ENCODE data around the gene PXDN.

PXDN gene

DNA sequence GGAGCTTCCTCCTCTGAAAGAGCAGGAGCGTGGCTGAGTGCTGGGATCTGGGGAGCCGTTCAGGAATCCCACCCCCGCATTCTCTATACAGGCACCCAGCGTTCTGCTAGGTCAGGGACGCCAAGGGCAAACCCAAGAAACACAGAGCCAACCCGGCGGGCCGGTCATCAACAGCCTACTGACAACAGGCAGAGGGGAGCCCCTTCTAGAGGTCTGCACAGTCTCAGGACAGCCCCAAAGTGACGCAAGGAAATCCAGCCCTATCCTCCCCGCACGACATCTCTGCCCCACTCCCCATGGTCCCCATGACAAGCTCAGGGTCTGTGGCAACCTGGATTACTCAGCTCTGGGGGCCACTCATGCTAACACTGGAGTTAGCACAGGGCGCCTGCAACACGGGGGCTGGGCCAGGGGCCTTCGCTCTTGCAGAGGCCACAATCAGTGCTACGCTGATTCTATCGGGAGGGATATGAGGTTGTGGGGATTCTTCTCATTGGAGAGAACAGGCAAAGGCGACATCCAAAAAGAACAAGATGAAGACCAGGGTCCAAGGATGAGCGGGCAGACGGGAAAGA lies 81.6 kb downstream of the PXDN start:
- no peak overlapping the region for H3K9ac ChIP-seq (ENCODE audit: low read depth, low read length, poor library complexity, severe bottlenecking)
- no peak overlapping the region for H3K4me2 ChIP-seq (ENCODE audit: low read depth, low read length, poor library complexity, severe bottlenecking)
- no peaks in the 10 kb centered on the region for H4K20me1 ChIP-seq (ENCODE audit: insufficient read depth, low read length, poor library complexity, severe bottlenecking)
- H3F3A ChIP-seq (ENCODE audit: low read depth), result no peaks in the 10 kb centered on the region
- H3K27me3 ChIP-seq (ENCODE audit: insufficient read depth, low read length, poor library complexity, severe bottlenecking), result no peaks in the 10 kb centered on the region
- no peaks in the 10 kb centered on the region for H3K9me3 ChIP-seq (ENCODE audit: insufficient read depth, low read depth, low read length)
- TF ChIP-seq, protein P1, sequence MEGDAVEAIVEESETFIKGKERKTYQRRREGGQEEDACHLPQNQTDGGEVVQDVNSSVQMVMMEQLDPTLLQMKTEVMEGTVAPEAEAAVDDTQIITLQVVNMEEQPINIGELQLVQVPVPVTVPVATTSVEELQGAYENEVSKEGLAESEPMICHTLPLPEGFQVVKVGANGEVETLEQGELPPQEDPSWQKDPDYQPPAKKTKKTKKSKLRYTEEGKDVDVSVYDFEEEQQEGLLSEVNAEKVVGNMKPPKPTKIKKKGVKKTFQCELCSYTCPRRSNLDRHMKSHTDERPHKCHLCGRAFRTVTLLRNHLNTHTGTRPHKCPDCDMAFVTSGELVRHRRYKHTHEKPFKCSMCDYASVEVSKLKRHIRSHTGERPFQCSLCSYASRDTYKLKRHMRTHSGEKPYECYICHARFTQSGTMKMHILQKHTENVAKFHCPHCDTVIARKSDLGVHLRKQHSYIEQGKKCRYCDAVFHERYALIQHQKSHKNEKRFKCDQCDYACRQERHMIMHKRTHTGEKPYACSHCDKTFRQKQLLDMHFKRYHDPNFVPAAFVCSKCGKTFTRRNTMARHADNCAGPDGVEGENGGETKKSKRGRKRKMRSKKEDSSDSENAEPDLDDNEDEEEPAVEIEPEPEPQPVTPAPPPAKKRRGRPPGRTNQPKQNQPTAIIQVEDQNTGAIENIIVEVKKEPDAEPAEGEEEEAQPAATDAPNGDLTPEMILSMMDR (conservative IDR thresholded peaks at IDR 0.05; ENCODE audit: low read length), result no peak
- TF ChIP-seq EZH2phosphoT487 (IDR thresholded peaks at IDR 0.05; ENCODE audit: borderline replicate concordance), result no peak
- no peaks in the 10 kb centered on the region for H3K79me2 ChIP-seq (ENCODE audit: insufficient read depth, low read length)
- no peak overlapping the region for H2AFZ ChIP-seq (ENCODE audit: low read length)
- peaks cover 74% of the 10 kb centered on the region for H3K36me3 ChIP-seq (ENCODE audit: insufficient read depth, low read length)
- H3K9me2 ChIP-seq (replicated peaks; ENCODE audit: low read depth, low read length), result no peaks in the 10 kb centered on the region
- no peak overlapping the region for H3K4me3 ChIP-seq (ENCODE audit: low read length, poor library complexity, severe bottlenecking)
- H3K4me1 ChIP-seq (ENCODE audit: insufficient read depth, low read length, poor library complexity, severe bottlenecking), result no peaks in the 10 kb centered on the region

DNA sequence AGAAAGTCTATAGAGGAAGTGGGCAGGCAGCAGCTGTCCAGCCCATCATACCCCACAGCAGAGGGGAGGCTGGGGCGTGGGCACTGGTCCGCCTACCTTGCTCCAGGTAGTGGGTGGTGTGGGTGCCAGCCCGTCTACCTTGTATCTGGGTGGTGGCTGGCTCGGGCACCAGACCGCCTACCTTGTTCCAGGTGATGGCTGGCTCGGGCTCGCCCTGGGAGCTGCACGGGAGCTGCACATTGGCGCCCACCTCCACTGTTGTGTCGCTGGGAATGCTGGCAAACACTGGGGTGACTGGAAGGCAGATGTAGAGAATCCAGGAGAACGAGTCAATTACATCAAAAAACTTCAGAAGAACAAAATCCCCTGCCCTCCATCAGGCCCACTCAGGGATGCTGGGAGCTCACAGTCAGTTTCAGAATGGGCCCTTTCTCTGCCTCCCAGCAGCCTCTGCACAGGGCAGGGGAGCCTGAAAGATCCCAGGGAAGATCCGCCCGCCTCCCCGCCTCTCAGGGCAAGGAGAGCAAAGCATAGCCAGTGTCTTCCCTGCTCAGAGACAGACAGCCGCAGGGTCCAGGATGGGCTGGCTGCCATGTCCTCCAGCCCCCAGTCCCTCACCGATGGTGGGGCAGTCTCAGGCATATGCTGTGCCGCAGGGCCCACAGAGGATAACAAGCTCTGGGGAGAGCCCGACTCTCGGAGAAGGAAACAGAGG lies 82.3 kb downstream of the PXDN start:
- Histone ChIP-seq H3K36me3 (ENCODE audit: insufficient read depth, low read length) (peaks cover 74% of the 10 kb centered on the region), H3K9ac (ENCODE audit: low read depth, low read length, poor library complexity, severe bottlenecking) (no peak overlapping the region), H3K9me2 (replicated peaks; ENCODE audit: low read depth, low read length) (no peaks in the 10 kb centered on the region), H3F3A (ENCODE audit: low read depth) (no peaks in the 10 kb centered on the region), H3K27me3 (ENCODE audit: insufficient read depth, low read length, poor library complexity, severe bottlenecking) (no peaks in the 10 kb centered on the region), H3K4me3 (ENCODE audit: low read length, poor library complexity, severe bottlenecking) (no peak overlapping the region), H2AFZ (ENCODE audit: low read length) (no peak overlapping the region), H3K9me3 (ENCODE audit: insufficient read depth, low read depth, low read length) (no peaks in the 10 kb centered on the region), H3K4me1 (ENCODE audit: insufficient read depth, low read length, poor library complexity, severe bottlenecking) (no peaks in the 10 kb centered on the region), H3K4me2 (ENCODE audit: low read depth, low read length, poor library complexity, severe bottlenecking) (no peak overlapping the region), H3K79me2 (ENCODE audit: insufficient read depth, low read length) (no peaks in the 10 kb centered on the region), H4K20me1 (ENCODE audit: insufficient read depth, low read length, poor library complexity, severe bottlenecking) (no peaks in the 10 kb centered on the region)
- no peak for TF ChIP-seq EZH2phosphoT487 (IDR thresholded peaks at IDR 0.05; ENCODE audit: borderline replicate concordance)
- TF ChIP-seq, protein P1 (conservative IDR thresholded peaks at IDR 0.05; ENCODE audit: low read length), result no peak

DNA sequence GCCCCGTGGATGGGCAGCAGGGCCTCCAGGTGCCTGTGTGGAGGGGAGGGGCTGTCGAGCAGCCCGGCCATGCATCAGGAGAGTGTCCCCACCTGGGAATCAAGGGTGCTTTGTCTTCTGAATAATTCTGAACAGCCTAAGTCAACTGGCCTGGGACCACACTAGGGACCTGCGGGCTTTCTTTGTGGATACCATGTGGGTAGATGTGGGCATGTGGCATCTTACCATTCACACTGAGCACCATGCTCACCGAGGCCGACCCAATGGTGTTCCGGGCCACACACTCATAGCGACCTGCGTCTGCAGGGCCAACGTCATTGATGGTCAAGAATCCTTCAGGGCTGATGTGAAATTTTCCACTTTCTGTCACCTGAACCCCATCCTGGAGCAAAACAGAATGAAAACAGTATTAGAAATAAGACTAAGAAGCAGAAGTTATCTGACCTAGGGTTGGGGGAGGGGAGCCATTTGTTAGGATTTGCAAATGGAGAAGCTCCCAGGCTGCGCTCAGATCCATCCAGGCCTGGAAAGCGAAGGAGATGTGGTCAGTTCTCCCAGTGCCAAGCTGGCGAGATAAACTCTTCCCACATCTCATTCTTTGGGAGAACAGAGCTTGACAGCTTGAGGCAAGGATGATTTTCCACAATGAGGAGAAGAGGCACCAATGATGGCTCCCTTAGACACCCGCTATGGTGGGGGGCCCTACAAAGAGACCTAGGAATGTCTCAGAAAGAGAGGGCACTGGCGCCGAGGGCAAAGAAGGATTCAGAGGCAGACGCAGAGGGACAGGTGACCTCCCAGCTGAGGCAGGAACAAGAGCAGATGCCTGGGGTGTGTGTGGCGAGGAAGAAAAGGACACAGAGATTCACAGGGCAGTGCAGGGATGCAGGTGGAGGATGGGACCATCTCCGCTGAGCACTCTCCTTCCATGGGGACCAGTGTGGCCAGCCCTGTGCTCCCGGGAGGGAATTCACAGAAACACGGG lies 83.4 kb downstream of the PXDN start:
- H3K4me1 ChIP-seq (ENCODE audit: insufficient read depth, low read length, poor library complexity, severe bottlenecking), result no peaks in the 10 kb centered on the region
- H4K20me1 ChIP-seq (ENCODE audit: insufficient read depth, low read length, poor library complexity, severe bottlenecking), result no peaks in the 10 kb centered on the region
- H3K4me3 ChIP-seq (ENCODE audit: low read length, poor library complexity, severe bottlenecking), result no peak overlapping the region
- peaks cover 68% of the 10 kb centered on the region for H3K36me3 ChIP-seq (ENCODE audit: insufficient read depth, low read length)
- no peak overlapping the region for H3K4me2 ChIP-seq (ENCODE audit: low read depth, low read length, poor library complexity, severe bottlenecking)
- no peaks in the 10 kb centered on the region for H3K79me2 ChIP-seq (ENCODE audit: insufficient read depth, low read length)
- H3K9me3 ChIP-seq (ENCODE audit: insufficient read depth, low read depth, low read length), result no peaks in the 10 kb centered on the region
- no peak overlapping the region for H3K9ac ChIP-seq (ENCODE audit: low read depth, low read length, poor library complexity, severe bottlenecking)
- no peak for TF ChIP-seq EZH2phosphoT487 (IDR thresholded peaks at IDR 0.05; ENCODE audit: borderline replicate concordance)
- TF ChIP-seq, protein P1 (conservative IDR thresholded peaks at IDR 0.05; ENCODE audit: low read length), result no peak
- H2AFZ ChIP-seq (ENCODE audit: low read length), result no peak overlapping the region
- H3K27me3 ChIP-seq (ENCODE audit: insufficient read depth, low read length, poor library complexity, severe bottlenecking), result no peaks in the 10 kb centered on the region
- H3K9me2 ChIP-seq (replicated peaks; ENCODE audit: low read depth, low read length), result no peaks in the 10 kb centered on the region
- H3F3A ChIP-seq (ENCODE audit: low read depth), result no peaks in the 10 kb centered on the region

Data from Loucy (cell line).